Neural progenitor cell (in vitro differentiated cells): Measurements from ENCODE around the gene AOX1. TPM values are rescaled to one million over a fixed set of nuclear protein-coding genes. Genes with fewer than 3 reads are reported as not detected.

Source experiments
- DNase-seq: peaks from one replicate; pipeline ENCODE4 v3.0.0-alpha.2; 2016; ENCODE audit warnings: low spot score
- H2AFZ ChIP-seq: fragments of 200-600 bp; sonication (generic); replicated peaks from 2 replicates; pipeline ENCODE4 v1.6.1; 2016; ENCODE audit warnings: antibody characterized with exemption
- H3F3A ChIP-seq: fragments of 200-600 bp; sonication (generic); 2 replicates; pipeline ENCODE4 v1.6.1; 2016; ENCODE audit warnings: antibody characterized with exemption, low read depth
- H3K27ac ChIP-seq: fragments of 200-600 bp; sonication (generic); 2 replicates; pipeline ENCODE4 v1.5.1; 2016; ENCODE audit warnings: mild to moderate bottlenecking
- H3K27me3 ChIP-seq: fragments of 200-600 bp; sonication (generic); 2 replicates; pipeline ENCODE4 v1.6.1; 2016; ENCODE audit warnings: mild to moderate bottlenecking, moderate library complexity
- H3K36me3 ChIP-seq: fragments of 200-600 bp; sonication (generic); 2 replicates; pipeline ENCODE4 v1.5.1; 2016
- H3K4me1 ChIP-seq: fragments of 200-600 bp; sonication (generic); 2 replicates; pipeline ENCODE4 v1.6.1; 2016; ENCODE audit warnings: mixed run types
- H3K4me2 ChIP-seq: fragments of 200-600 bp; sonication (generic); 2 replicates; pipeline ENCODE4 v1.6.1; 2016
- H3K4me3 ChIP-seq: fragments of 200-600 bp; sonication (generic); 2 replicates; pipeline ENCODE4 v1.5.1; 2016
- H3K79me2 ChIP-seq: fragments of 200-600 bp; sonication (generic); 2 replicates; pipeline ENCODE4 v1.6.1; 2016; ENCODE audit warnings: low read depth
- H3K9ac ChIP-seq: fragments of 200-600 bp; sonication (generic); 2 replicates; pipeline ENCODE4 v1.6.1; 2016
- H3K9me3 ChIP-seq: fragments of 200-600 bp; sonication (generic); 2 replicates; pipeline ENCODE4 v1.5.1; 2016; ENCODE audit warnings: low read depth
- H4K20me1 ChIP-seq: fragments of 200-600 bp; sonication (generic); 2 replicates; pipeline ENCODE4 v1.6.1; 2016; ENCODE audit warnings: low read depth
- H3K27ac Mint-ChIP-seq: 3 replicates; pipeline ENCODE4 v1.8.0; 2021; ENCODE audit warnings: mixed read lengths
- H3K27me3 Mint-ChIP-seq: 2 replicates; pipeline ENCODE4 v1.8.0; 2022; ENCODE audit warnings: low read depth, mild to moderate bottlenecking, inconsistent platforms, moderate library complexity, mixed read lengths; ENCODE audit not compliant: insufficient read depth
- H3K36me3 Mint-ChIP-seq: 3 replicates; pipeline ENCODE4 v1.8.0; 2021; ENCODE audit warnings: mixed read lengths
- H3K4me1 Mint-ChIP-seq: 3 replicates; pipeline ENCODE4 v1.8.0; 2021; ENCODE audit warnings: mixed read lengths
- H3K4me3 Mint-ChIP-seq: 3 replicates; pipeline ENCODE4 v1.8.0; 2021; ENCODE audit warnings: mild to moderate bottlenecking, moderate library complexity, mixed read lengths
- H3K9me3 Mint-ChIP-seq: 3 replicates; pipeline ENCODE4 v1.8.0; 2020; ENCODE audit warnings: mixed read lengths
- CTCF ChIP-seq: fragments of 200-600 bp; sonication (generic); IDR thresholded peaks from 2 replicates; pipeline ENCODE4 v1.5.1; 2017; ENCODE audit warnings: antibody characterized with exemption, mild to moderate bottlenecking
- EZH2 ChIP-seq: fragments of 200-600 bp; sonication (generic); IDR thresholded peaks from 2 replicates; pipeline ENCODE4 v1.6.1; 2017; ENCODE audit warnings: antibody characterized with exemption, mild to moderate bottlenecking, moderate library complexity
- EZH2phosphoT487 ChIP-seq: fragments of 200-600 bp; sonication (generic); IDR thresholded peaks from 2 replicates; pipeline ENCODE4 v1.6.1; 2017; ENCODE audit warnings: antibody characterized with exemption
- total RNA-seq: library from RNA; depleted of rRNA; stranded (reverse); fragments of >200 nt; gene quantifications from 2 replicates; pipeline ENCODE4 v1.2.3, GENCODE V29; 2015; ENCODE audit warnings: low replicate concordance

AOX1 gene
- total RNA-seq, 1 donor from 2014 or later: 6.2 TPM

- TF ChIP-seq CTCF (no peak), EZH2phosphoT487 (no peak), EZH2 (no peak)
- H3K4me1 Mint-ChIP-seq: peaks cover 6% of the 10 kb centered on the region
- peaks cover 10% of the 10 kb centered on the region for H3K27me3 ChIP-seq
- H3K36me3 ChIP-seq: no peaks in the 10 kb centered on the region
- no peak overlapping the region for H3K4me2 ChIP-seq
- H3K27ac ChIP-seq: no peak overlapping the region
- no peaks in the 10 kb centered on the region for H3K9me3 ChIP-seq
- H3K79me2 ChIP-seq: no peaks in the 10 kb centered on the region
- H3F3A ChIP-seq: peaks cover 25% of the 10 kb centered on the region
- H3K9me3 Mint-ChIP-seq: no peaks in the 10 kb centered on the region
- peak; percentile 3 for DNase-seq
- no peak overlapping the region for H2AFZ ChIP-seq
- peaks cover 11% of the 10 kb centered on the region for H3K27me3 Mint-ChIP-seq
- H3K9ac ChIP-seq: no peak overlapping the region
- no peak overlapping the region for H3K27ac Mint-ChIP-seq
- H3K4me3 ChIP-seq: no peak overlapping the region
- H3K36me3 Mint-ChIP-seq: peaks cover 4% of the 10 kb centered on the region
- no peaks in the 10 kb centered on the region for H4K20me1 ChIP-seq
- peak overlapping the region; percentile 49 for H3K4me3 Mint-ChIP-seq
- peaks cover 10% of the 10 kb centered on the region for H3K4me1 ChIP-seq
Observed at GRCh38 chr2:200587007-200587616, 1.3 kb downstream of the AOX1 start.

- peak overlapping the region; percentile 49 for H3K4me3 Mint-ChIP-seq
- peaks cover 11% of the 10 kb centered on the region for H3K27me3 Mint-ChIP-seq
- peaks cover 10% of the 10 kb centered on the region for H3K4me1 ChIP-seq
- peaks cover 10% of the 10 kb centered on the region for H3K27me3 ChIP-seq
- no peak overlapping the region for H3K27ac Mint-ChIP-seq
- peaks cover 4% of the 10 kb centered on the region for H3K36me3 Mint-ChIP-seq
- no peak overlapping the region for H3K27ac ChIP-seq
- H3K4me3 ChIP-seq: no peak overlapping the region
- H3K9me3 Mint-ChIP-seq: no peaks in the 10 kb centered on the region
- H3K79me2 ChIP-seq: no peaks in the 10 kb centered on the region
- no peak overlapping the region for H2AFZ ChIP-seq
- H3F3A ChIP-seq: peaks cover 25% of the 10 kb centered on the region
- H3K9ac ChIP-seq: no peak overlapping the region
- peaks cover 6% of the 10 kb centered on the region for H3K4me1 Mint-ChIP-seq
- H3K4me2 ChIP-seq: no peak overlapping the region
- TF ChIP-seq EZH2 (no peak), EZH2phosphoT487 (no peak), CTCF (no peak)
- DNase-seq: no peak
- H4K20me1 ChIP-seq: no peaks in the 10 kb centered on the region
- no peaks in the 10 kb centered on the region for H3K9me3 ChIP-seq
- no peaks in the 10 kb centered on the region for H3K36me3 ChIP-seq
Observed at GRCh38 chr2:200588076-200588678, 2.4 kb downstream of the AOX1 start.

- DNase-seq: no peak
- Histone ChIP-seq H3K9me3 (no peaks in the 10 kb centered on the region), H3K9ac (no peak overlapping the region), H3K27ac (no peak overlapping the region), H3K4me1 (peaks cover 5% of the 10 kb centered on the region), H2AFZ (no peak overlapping the region), H3K4me3 (no peak overlapping the region), H3K36me3 (no peaks in the 10 kb centered on the region), H3K79me2 (no peaks in the 10 kb centered on the region), H4K20me1 (no peaks in the 10 kb centered on the region), H3F3A (peaks cover 17% of the 10 kb centered on the region), H3K4me2 (no peak overlapping the region), H3K27me3 (peaks cover 10% of the 10 kb centered on the region)
- Mint-ChIP-seq H3K4me3 (no peak overlapping the region), H3K36me3 (no peaks in the 10 kb centered on the region), H3K9me3 (no peaks in the 10 kb centered on the region), H3K27ac (no peak overlapping the region), H3K4me1 (peaks cover 3% of the 10 kb centered on the region), H3K27me3 (peaks cover 14% of the 10 kb centered on the region)
- no peak for TF ChIP-seq EZH2phosphoT487
- no peak for TF ChIP-seq CTCF
- TF ChIP-seq EZH2: no peak
Observed at GRCh38 chr2:200590090-200590489, 4.3 kb downstream of the AOX1 start.
